GM23248 (cell line): ENCODE measurements around the gene KNCN.

Experiments used
- EZH2 ChIP-seq: fragments of 200-600 bp; sonication (generic); IDR thresholded peaks from 2 replicates; pipeline ENCODE4 v1.6.1; 2018; ENCODE audit warnings: antibody characterized with exemption, mild to moderate bottlenecking; ENCODE audit not compliant: insufficient read depth, poor library complexity, severe bottlenecking
- EZH2phosphoT487 ChIP-seq: fragments of 200-600 bp; sonication (generic); IDR thresholded peaks from 2 replicates; pipeline ENCODE4 v1.6.1; 2018; ENCODE audit warnings: antibody characterized with exemption, moderate library complexity, mild to moderate bottlenecking, low read depth; ENCODE audit not compliant: insufficient read depth

DNA sequence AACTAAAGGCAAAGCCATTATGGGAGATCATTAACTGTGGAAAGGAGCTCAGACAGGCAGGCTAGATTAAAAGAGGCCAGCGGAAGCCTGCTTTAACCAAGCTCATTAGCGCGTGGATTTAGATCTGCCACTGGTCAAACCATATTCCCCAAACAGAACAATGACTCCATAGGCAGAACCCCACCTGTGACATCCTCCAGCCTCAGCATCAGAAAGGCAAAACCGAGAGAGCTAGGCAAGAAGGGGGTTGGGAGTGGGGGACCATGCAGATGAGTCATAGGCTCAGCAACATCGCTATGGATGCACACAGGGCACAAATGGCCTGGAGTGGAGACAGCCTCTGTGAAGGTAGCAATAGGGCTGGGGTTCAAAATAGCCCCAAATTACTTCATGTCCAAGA, 32.0 kb upstream of the KNCN start:
- no peak for TF ChIP-seq EZH2
- TF ChIP-seq EZH2phosphoT487 = no peak
